Nephron (organoid): ENCODE results near the gene MYBL2.

Experiments used
- H3K27ac Mint-ChIP-seq, 3 experiments: 2 replicates each; pipeline ENCODE4 v1.8.0; 2020; ENCODE audit warnings: mixed read lengths in 3 of 3, mild to moderate bottlenecking in 2 of 3, moderate library complexity in 1 of 3
- H3K27me3 Mint-ChIP-seq: 2 replicates; pipeline ENCODE4 v1.8.0; 2021; ENCODE audit warnings: low read depth, mild to moderate bottlenecking, moderate library complexity, mixed read lengths
- H3K36me3 Mint-ChIP-seq: 2 replicates; pipeline ENCODE4 v1.8.0; 2020; ENCODE audit warnings: low read depth, mixed read lengths
- H3K4me1 Mint-ChIP-seq: 2 replicates; pipeline ENCODE4 v1.8.0; 2020; ENCODE audit warnings: mixed read lengths
- H3K4me3 Mint-ChIP-seq, 3 experiments: 2 replicates each; pipeline ENCODE4 v1.8.0; 2020; ENCODE audit warnings: mild to moderate bottlenecking in 3 of 3, mixed read lengths in 3 of 3, moderate library complexity in 2 of 3
- H3K9me3 Mint-ChIP-seq: 2 replicates; pipeline ENCODE4 v1.8.0; 2020; ENCODE audit warnings: mixed read lengths
- TF ChIP-seq, protein P1 (sequence below), 3 experiments: fragments of 200-600 bp; sonication (generic); IDR thresholded peaks; one replicate each; pipeline ENCODE4 v1.5.0; 2021; ENCODE audit warnings: antibody characterized with exemption in 3 of 3; ENCODE audit not compliant: unreplicated experiment in 3 of 3

MYBL2 gene

DNA sequence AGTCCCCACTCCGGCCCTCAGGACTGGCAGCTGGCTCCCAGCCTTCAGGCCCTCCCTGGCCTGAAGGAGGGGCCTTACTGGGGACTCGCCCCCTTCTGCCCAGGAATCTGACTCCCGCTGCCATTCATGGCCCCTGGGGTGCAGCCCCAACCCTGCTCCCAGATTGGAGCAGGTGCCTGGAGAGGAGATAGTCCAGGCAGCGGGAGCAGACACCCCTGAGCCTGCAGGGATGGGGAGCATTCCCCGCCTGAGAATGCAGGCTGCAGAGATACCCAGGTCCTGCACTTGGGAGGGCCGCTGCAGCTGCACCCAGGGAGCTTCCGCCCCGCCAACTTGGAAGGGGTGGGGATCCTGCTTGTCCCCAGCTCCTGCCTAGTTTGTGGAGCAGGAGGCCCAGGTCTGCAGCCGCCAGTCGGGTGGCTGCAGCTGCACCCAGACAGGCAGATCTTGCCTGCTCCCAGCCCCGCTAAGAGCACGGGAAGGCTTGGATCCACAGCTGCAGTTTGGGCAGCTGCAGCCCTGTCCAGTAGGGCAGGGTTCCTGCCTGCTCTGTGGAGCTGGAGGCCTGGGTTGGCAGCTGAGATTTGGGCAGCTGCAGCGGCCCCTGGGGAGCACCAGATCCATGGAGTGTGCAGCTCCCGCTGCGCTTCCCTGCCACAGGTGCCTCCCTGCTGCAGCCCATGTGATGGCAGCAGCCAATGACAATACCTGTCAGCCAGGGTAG is 54.7 kb downstream of the MYBL2 start:
- Mint-ChIP-seq H3K4me3 (no peak overlapping the region), H3K9me3 (no peaks in the 10 kb centered on the region), H3K4me1 (no peaks in the 10 kb centered on the region), H3K27ac (no peak overlapping the region), H3K36me3 (no peaks in the 10 kb centered on the region), H3K27me3 (no peaks in the 10 kb centered on the region)
- TF ChIP-seq, protein P1, sequence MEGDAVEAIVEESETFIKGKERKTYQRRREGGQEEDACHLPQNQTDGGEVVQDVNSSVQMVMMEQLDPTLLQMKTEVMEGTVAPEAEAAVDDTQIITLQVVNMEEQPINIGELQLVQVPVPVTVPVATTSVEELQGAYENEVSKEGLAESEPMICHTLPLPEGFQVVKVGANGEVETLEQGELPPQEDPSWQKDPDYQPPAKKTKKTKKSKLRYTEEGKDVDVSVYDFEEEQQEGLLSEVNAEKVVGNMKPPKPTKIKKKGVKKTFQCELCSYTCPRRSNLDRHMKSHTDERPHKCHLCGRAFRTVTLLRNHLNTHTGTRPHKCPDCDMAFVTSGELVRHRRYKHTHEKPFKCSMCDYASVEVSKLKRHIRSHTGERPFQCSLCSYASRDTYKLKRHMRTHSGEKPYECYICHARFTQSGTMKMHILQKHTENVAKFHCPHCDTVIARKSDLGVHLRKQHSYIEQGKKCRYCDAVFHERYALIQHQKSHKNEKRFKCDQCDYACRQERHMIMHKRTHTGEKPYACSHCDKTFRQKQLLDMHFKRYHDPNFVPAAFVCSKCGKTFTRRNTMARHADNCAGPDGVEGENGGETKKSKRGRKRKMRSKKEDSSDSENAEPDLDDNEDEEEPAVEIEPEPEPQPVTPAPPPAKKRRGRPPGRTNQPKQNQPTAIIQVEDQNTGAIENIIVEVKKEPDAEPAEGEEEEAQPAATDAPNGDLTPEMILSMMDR (IDR thresholded peaks at IDR 0.05; ENCODE audit: unreplicated experiment in 3 of 3): no peak

DNA sequence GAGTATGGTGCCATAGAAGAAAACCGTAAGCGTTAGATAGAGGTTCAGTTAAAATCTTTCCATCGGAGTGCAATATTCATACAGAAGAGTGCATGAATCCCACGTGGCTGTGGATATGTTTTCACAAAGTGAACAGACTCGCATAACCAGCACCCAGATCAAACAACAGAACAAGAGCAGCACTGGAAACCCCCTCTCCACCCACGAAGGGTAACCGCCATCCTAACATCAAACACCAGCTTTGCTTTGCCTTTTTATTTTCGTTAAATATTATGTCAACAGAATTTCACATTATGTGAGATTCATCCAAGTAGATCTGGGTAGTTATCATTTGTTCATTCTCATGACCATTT is 55.2 kb downstream of the MYBL2 start:
- no peaks in the 10 kb centered on the region for H3K4me1 Mint-ChIP-seq
- no peak overlapping the region for H3K27ac Mint-ChIP-seq
- no peak overlapping the region for H3K4me3 Mint-ChIP-seq
- TF ChIP-seq, protein P1 (IDR thresholded peaks at IDR 0.05; ENCODE audit: unreplicated experiment in 3 of 3): no peak
- H3K27me3 Mint-ChIP-seq: no peaks in the 10 kb centered on the region
- H3K36me3 Mint-ChIP-seq: no peaks in the 10 kb centered on the region
- no peaks in the 10 kb centered on the region for H3K9me3 Mint-ChIP-seq

DNA sequence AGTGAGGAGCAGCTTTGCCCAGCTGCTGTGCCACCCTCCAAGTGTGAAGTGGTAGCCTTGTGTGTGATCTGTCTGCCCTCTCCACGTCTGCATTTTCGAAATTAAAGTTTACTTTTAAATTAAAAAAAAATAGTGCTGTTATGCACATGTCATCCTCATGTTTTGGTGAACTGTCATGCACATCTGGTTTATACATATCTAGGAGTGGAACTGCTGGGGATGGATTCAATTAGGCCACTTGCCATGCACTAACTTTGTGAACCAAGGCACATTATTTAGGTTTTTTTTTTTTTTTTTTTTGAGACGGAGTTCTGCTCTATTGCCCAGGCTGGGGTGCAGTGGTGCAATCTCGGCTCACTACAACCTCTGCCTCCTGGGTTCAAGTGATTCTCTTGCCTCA is 56.3 kb downstream of the MYBL2 start:
- TF ChIP-seq, protein P1 (IDR thresholded peaks at IDR 0.05; ENCODE audit: unreplicated experiment in 3 of 3): no peak
- no peak overlapping the region for H3K27ac Mint-ChIP-seq
- H3K36me3 Mint-ChIP-seq: no peaks in the 10 kb centered on the region
- no peaks in the 10 kb centered on the region for H3K9me3 Mint-ChIP-seq
- no peaks in the 10 kb centered on the region for H3K4me1 Mint-ChIP-seq
- no peak overlapping the region for H3K4me3 Mint-ChIP-seq
- H3K27me3 Mint-ChIP-seq: no peaks in the 10 kb centered on the region

DNA sequence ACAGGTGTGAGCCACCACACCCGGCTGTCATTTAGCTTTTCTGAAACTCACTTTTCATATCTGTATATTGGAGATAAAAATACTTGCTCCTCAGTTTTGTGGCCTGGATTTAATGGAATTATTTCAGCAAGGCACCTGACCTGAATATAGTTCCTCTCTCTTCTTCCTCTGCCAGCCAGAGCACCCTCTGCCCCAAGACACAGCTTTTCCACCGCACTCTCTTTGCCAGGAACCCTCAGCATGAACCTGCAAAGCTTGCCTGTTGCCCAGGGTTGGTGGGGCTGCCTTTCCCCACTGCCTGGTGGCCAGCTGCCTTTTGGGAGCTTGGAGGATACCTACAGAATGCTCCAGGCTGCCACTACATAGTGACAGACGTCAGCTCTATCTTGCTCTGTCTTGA is 56.8 kb downstream of the MYBL2 start:
- Mint-ChIP-seq H3K4me1 (no peaks in the 10 kb centered on the region), H3K36me3 (no peaks in the 10 kb centered on the region), H3K27ac (no peak overlapping the region), H3K27me3 (no peaks in the 10 kb centered on the region), H3K4me3 (no peak overlapping the region), H3K9me3 (no peaks in the 10 kb centered on the region)
- TF ChIP-seq, protein P1 (IDR thresholded peaks at IDR 0.05; ENCODE audit: unreplicated experiment in 3 of 3): no peak

DNA sequence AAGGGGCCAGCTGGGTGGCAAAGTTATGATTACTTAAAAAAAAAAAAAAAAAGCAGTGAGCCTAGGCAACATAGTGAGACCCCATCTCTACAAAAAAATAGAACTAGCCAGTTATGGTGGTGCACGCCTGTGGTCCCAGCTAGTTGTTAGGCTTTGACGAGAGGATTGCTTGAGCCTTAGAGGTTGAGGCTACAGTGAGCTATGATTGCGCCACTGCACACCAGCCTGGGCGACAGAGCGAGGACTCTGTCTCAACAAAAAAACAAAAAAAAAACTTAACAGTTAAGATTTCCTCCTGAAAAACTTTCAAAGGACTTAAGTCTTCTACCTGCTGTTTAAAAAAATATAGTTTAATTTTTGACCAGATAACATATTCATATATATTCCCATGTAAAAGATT is 57.5 kb downstream of the MYBL2 start:
- H3K27ac Mint-ChIP-seq: no peak overlapping the region
- no peaks in the 10 kb centered on the region for H3K27me3 Mint-ChIP-seq
- H3K36me3 Mint-ChIP-seq: no peaks in the 10 kb centered on the region
- no peak overlapping the region for H3K4me3 Mint-ChIP-seq
- H3K4me1 Mint-ChIP-seq: no peaks in the 10 kb centered on the region
- no peaks in the 10 kb centered on the region for H3K9me3 Mint-ChIP-seq
- TF ChIP-seq, protein P1 (IDR thresholded peaks at IDR 0.05; ENCODE audit: unreplicated experiment in 3 of 3): no peak

DNA sequence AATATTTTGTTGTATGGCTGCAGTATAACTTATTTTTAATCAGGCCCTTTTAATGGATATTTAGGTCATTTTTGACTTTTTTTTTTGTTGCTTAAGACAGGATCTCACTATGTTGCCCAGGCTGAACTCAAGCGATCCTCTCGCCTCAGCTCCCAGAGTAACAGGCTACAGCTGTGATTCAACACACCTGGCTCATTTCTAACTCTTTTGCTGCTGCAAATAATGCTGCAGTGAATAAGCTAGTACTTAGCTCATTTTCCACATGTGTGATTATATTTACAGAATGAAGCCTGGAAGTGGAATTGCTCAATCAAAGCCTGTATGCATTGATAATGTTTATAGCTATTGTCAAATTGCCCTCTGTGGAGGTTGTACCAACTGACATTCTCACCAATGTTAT is 58.8 kb downstream of the MYBL2 start:
- Mint-ChIP-seq H3K27me3 (peaks cover 5% of the 10 kb centered on the region), H3K36me3 (no peaks in the 10 kb centered on the region), H3K27ac (no peak overlapping the region), H3K9me3 (no peaks in the 10 kb centered on the region), H3K4me1 (no peaks in the 10 kb centered on the region), H3K4me3 (no peak overlapping the region)
- TF ChIP-seq, protein P1 (IDR thresholded peaks at IDR 0.05; ENCODE audit: unreplicated experiment in 3 of 3): no peak
